ENCODE measurements around the gene FBXL3. TPM values are rescaled to one million over a fixed set of nuclear protein-coding genes. Genes with fewer than 3 reads are reported as not detected.

The FBXL3 gene
- total RNA-seq, 1 experiment from 2014 or later: 39.1 TPM

DNA sequence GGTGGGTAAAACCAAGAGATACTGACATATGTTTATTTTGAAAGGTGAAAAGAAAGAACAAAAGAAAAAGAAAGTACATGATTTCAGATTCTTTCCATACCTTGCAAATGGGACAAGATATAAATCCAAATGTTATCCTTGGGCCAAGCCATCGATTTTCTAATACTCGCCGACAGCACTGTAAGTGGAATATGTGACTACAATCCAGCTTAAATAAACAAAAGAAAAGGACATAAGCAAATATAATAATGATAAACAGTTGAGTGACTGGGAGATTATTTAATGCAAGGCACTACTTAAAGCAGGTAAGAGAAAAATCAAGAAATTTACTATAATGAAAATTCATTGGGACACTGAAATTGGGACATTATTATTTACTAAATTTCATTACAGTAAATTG, 29.9 kb upstream of the FBXL3 start:
- ATAC-seq (no peak), DNase-seq (no peak)
- Histone ChIP-seq H3K4me2 (ENCODE audit: low read length) (no peak overlapping the region), H3K27me3 (ENCODE audit: low read length) (no peaks in the 10 kb centered on the region), H3K9ac (ENCODE audit: low read length) (no peak overlapping the region), H3K27ac (ENCODE audit: low read length) (no peak overlapping the region), H4K20me1 (ENCODE audit: low read length) (no peaks in the 10 kb centered on the region), H3K4me1 (ENCODE audit: insufficient read depth, low read length) (no peaks in the 10 kb centered on the region), H3K4me3 (ENCODE audit: low read length) (no peak overlapping the region), H3K9me3 (ENCODE audit: low read length) (no peaks in the 10 kb centered on the region), H3K36me3 (ENCODE audit: low read depth, low read length) (no peaks in the 10 kb centered on the region; the same call in 1 of the 2 replicates), H3F3A (ENCODE audit: low read length, unreplicated experiment) (no peaks in the 10 kb centered on the region), H2AFZ (ENCODE audit: low read length) (no peak overlapping the region), H3K79me2 (ENCODE audit: low read length) (no peaks in the 10 kb centered on the region), H3K9me2 (replicated peaks; ENCODE audit: low read length) (no peaks in the 10 kb centered on the region)
- TF ChIP-seq EZH2phosphoT487 (IDR thresholded peaks at IDR 0.05; ENCODE audit: borderline replicate concordance, low read length) (no peak), CTCF (conservative IDR thresholded peaks at IDR 0.05; ENCODE audit: low read depth, low read length) (no peak), EZH2 (IDR thresholded peaks at IDR 0.05; ENCODE audit: low read length, unreplicated experiment) (no peak)
- BruUV-seq (replicated peaks): no TSS peak
- intact Hi-C loops (cut with micrococcal nuclease): no loop called here
- CTCF ChIA-PET: no interaction called here
- POLR2A ChIA-PET (ENCODE audit: unreplicated experiment): no interaction called here

GRCh38 chr13:77056382-77056781, 29.4 kb upstream of the FBXL3 start:
- CTCF ChIA-PET: no interaction called here
- no peaks in the 10 kb centered on the region for H3F3A ChIP-seq (ENCODE audit: low read length, unreplicated experiment)
- H3K9me3 ChIP-seq (ENCODE audit: low read length): no peaks in the 10 kb centered on the region
- no peaks in the 10 kb centered on the region for H3K27me3 ChIP-seq (ENCODE audit: low read length)
- no peaks in the 10 kb centered on the region for H3K79me2 ChIP-seq (ENCODE audit: low read length)
- POLR2A ChIA-PET (ENCODE audit: unreplicated experiment): no interaction called here
- intact Hi-C loops (cut with micrococcal nuclease): no loop called here
- H3K36me3 ChIP-seq (ENCODE audit: low read depth, low read length): no peaks in the 10 kb centered on the region; the same call in 1 of the 2 replicates
- H3K4me2 ChIP-seq (ENCODE audit: low read length): no peak overlapping the region
- no peaks in the 10 kb centered on the region for H4K20me1 ChIP-seq (ENCODE audit: low read length)
- BruUV-seq (replicated peaks): no TSS peak
- H3K9ac ChIP-seq (ENCODE audit: low read length): no peak overlapping the region
- no peaks in the 10 kb centered on the region for H3K4me1 ChIP-seq (ENCODE audit: insufficient read depth, low read length)
- no peak for TF ChIP-seq EZH2 (IDR thresholded peaks at IDR 0.05; ENCODE audit: low read length, unreplicated experiment)
- TF ChIP-seq CTCF (conservative IDR thresholded peaks at IDR 0.05; ENCODE audit: low read depth, low read length): no peak
- no peak for TF ChIP-seq EZH2phosphoT487 (IDR thresholded peaks at IDR 0.05; ENCODE audit: borderline replicate concordance, low read length)
- DNase-seq: no peak
- no peak overlapping the region for H2AFZ ChIP-seq (ENCODE audit: low read length)
- H3K27ac ChIP-seq (ENCODE audit: low read length): no peak overlapping the region
- no peak for ATAC-seq
- H3K4me3 ChIP-seq (ENCODE audit: low read length): no peak overlapping the region
- no peaks in the 10 kb centered on the region for H3K9me2 ChIP-seq (replicated peaks; ENCODE audit: low read length)

DNA sequence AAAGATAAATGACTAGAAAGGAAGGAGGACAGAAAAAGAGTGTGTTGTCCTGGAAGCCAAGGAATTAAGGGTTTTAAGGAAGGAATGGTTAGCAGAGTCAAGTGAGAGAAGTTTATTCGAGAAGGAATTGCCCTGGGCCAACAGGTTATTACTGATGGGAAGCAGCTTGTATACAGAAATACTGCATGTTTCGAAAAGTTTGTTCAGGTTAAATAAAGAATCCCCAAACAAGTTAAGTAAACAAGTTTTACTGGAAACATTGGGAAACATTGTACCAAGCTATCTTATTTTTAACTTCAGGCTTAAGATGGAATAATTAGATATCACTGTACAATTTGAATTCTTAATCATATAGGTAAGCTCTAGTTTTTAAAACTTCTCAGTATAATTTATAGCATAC, 28.2 kb upstream of the FBXL3 start:
- ATAC-seq (no peak), DNase-seq (no peak)
- Histone ChIP-seq H2AFZ (ENCODE audit: low read length) (no peak overlapping the region), H3K9me2 (replicated peaks; ENCODE audit: low read length) (no peaks in the 10 kb centered on the region), H3K79me2 (ENCODE audit: low read length) (no peaks in the 10 kb centered on the region), H3K9me3 (ENCODE audit: low read length) (no peaks in the 10 kb centered on the region), H3K9ac (ENCODE audit: low read length) (no peak overlapping the region), H4K20me1 (ENCODE audit: low read length) (no peaks in the 10 kb centered on the region), H3K4me2 (ENCODE audit: low read length) (no peak overlapping the region), H3K4me1 (ENCODE audit: insufficient read depth, low read length) (no peaks in the 10 kb centered on the region), H3F3A (ENCODE audit: low read length, unreplicated experiment) (no peaks in the 10 kb centered on the region), H3K27me3 (ENCODE audit: low read length) (no peaks in the 10 kb centered on the region), H3K36me3 (ENCODE audit: low read depth, low read length) (peaks cover 5% of the 10 kb centered on the region), H3K4me3 (ENCODE audit: low read length) (no peak overlapping the region), H3K27ac (ENCODE audit: low read length) (no peak overlapping the region)
- ChIA-PET CTCF (no interaction called here), POLR2A (ENCODE audit: unreplicated experiment) (no interaction called here)
- intact Hi-C loops (cut with micrococcal nuclease): no loop called here
- no TSS peak for BruUV-seq (replicated peaks)
- TF ChIP-seq CTCF (conservative IDR thresholded peaks at IDR 0.05; ENCODE audit: low read depth, low read length) (no peak), EZH2phosphoT487 (IDR thresholded peaks at IDR 0.05; ENCODE audit: borderline replicate concordance, low read length) (no peak), EZH2 (IDR thresholded peaks at IDR 0.05; ENCODE audit: low read length, unreplicated experiment) (no peak)
